ENCODE results near the gene RUFY4. TPM values are rescaled to one million over a fixed set of nuclear protein-coding genes. Genes with fewer than 3 reads are reported as not detected.

Gene RUFY4
- total and polyA plus RNA-seq, 2 donors (not counting 3 experiments of a cell fraction or from before 2014, with no cell fraction given): not detected

DNA sequence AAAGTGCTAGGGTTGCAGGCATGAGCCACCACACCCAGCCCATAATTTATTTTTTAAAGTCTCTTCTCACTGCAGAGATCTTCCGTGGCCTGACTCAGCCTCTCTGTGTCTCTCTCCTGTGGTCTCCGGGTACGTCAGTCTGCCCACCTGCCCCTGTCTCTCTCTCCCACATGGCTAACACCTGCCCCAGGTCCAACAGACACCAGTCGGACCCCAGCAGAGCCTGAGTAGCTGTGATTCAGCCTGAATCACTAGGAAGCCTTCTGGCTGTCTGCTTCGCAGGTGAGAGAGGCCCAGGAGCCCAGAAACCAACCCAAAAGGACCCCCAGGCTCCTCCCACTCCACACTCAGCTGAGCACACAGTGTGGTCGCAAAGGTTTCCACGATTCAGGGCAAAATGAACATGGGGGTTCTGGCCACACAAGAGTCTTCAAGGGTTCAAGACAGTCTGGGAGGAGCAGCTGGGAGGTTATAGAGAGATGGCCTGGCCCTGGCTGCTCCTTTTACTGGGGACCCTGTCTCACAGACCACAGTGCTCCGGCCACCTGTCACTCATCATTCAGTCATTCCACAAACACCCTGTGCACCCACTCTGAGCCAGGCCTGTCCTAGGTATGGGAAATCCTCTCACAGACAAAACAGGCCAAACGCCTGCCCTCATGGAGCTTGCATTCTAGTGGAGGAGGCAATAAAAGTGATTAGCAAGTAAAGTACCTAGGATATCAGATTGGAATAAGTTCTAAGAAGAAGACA lies 8.6 kb downstream of the RUFY4 start:
- Histone ChIP-seq H3K36me3 (ENCODE audit: control insufficient read depth in 2 of 2, extremely low read depth in 1 of 2, insufficient read depth in 2 of 2, low read length in 2 of 2) (no peaks in the 10 kb centered on the region), H3K27me3 (ENCODE audit: control insufficient read depth in 2 of 2, insufficient read depth in 2 of 2, low read length in 2 of 2) (no peaks in the 10 kb centered on the region), H3K9ac (replicated peaks; ENCODE audit: extremely low read depth, insufficient read depth, low read length) (no peak overlapping the region), H2AFZ (ENCODE audit: low read depth, low read length) (no peak overlapping the region), H3K4me1 (ENCODE audit: control insufficient read depth, extremely low read depth, insufficient read depth, low read length) (no peaks in the 10 kb centered on the region), H3K27ac (ENCODE audit: insufficient read depth, low read depth, low read length) (no peak overlapping the region), H3K9me1 (replicated peaks; ENCODE audit: control insufficient read depth, extremely low read depth, insufficient read depth, low read length) (no peaks in the 10 kb centered on the region), H3K4me2 (ENCODE audit: insufficient read depth, low read length) (no peak overlapping the region), H3K4me3 (replicated peaks in 1 of 3; ENCODE audit: insufficient read depth in 1 of 3, low read depth in 1 of 3, low read length in 3 of 3) (no peak overlapping the region), H4K20me1 (replicated peaks; ENCODE audit: control insufficient read depth, extremely low read depth, insufficient read depth, low read length) (no peaks in the 10 kb centered on the region), H3K79me2 (ENCODE audit: control insufficient read depth, insufficient read depth, low read length) (no peaks in the 10 kb centered on the region), H3K9me3 (replicated peaks; ENCODE audit: control insufficient read depth, insufficient read depth, low read length) (no peaks in the 10 kb centered on the region)
- dilution Hi-C loops (cut with MboI; ENCODE audit: extremely low pct_ligation_motif_present, low sequenced_read_pairs): no loop called here
- CTCF ChIA-PET: interaction anchor here (2.8 to 3.7 kb wide), 2 partner anchors 8 to 292 kb away, joined by 16 to 22 read pairs; partner anchors contain the start of gene RUFY4
- POLR2A ChIA-PET: no interaction called here
- BruUV-seq (replicated peaks): no TSS peak
- FAIRE-seq (no peak), DNase-seq (ENCODE audit: low read depth, low spot score) (no peak)
- intact Hi-C loops (cut with micrococcal nuclease): no loop called here
- TF ChIP-seq EZH2 (IDR thresholded peaks at IDR 0.05; ENCODE audit: borderline replicate concordance, low read depth, low read length, severe bottlenecking) (no peak), POLR2A (IDR thresholded peaks at IDR 0.05; ENCODE audit: low read depth, low read length) (no peak), FOS (IDR thresholded peaks at IDR 0.05; ENCODE audit: borderline replicate concordance, insufficient read depth, low read length) (no peak), GATA2 (IDR thresholded peaks at IDR 0.05; ENCODE audit: insufficient read depth, insufficient read length, low read depth, low read length) (no peak), POLR2AphosphoS5 (IDR thresholded peaks at IDR 0.05; ENCODE audit: insufficient read depth, low read depth, low read length) (no peak), JUN (IDR thresholded peaks at IDR 0.05; ENCODE audit: borderline replicate concordance, insufficient read depth, insufficient read length, low read depth) (no peak), MYC (IDR thresholded peaks at IDR 0.05; ENCODE audit: low read depth, low read length) (no peak)
- TF ChIP-seq, protein P1, sequence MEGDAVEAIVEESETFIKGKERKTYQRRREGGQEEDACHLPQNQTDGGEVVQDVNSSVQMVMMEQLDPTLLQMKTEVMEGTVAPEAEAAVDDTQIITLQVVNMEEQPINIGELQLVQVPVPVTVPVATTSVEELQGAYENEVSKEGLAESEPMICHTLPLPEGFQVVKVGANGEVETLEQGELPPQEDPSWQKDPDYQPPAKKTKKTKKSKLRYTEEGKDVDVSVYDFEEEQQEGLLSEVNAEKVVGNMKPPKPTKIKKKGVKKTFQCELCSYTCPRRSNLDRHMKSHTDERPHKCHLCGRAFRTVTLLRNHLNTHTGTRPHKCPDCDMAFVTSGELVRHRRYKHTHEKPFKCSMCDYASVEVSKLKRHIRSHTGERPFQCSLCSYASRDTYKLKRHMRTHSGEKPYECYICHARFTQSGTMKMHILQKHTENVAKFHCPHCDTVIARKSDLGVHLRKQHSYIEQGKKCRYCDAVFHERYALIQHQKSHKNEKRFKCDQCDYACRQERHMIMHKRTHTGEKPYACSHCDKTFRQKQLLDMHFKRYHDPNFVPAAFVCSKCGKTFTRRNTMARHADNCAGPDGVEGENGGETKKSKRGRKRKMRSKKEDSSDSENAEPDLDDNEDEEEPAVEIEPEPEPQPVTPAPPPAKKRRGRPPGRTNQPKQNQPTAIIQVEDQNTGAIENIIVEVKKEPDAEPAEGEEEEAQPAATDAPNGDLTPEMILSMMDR (IDR thresholded peaks at IDR 0.05; ENCODE audit: extremely low read depth in 1 of 2, insufficient read depth in 1 of 2, low read depth in 1 of 2, low read length in 2 of 2): no peak
- TF ChIP-seq, protein P2, sequence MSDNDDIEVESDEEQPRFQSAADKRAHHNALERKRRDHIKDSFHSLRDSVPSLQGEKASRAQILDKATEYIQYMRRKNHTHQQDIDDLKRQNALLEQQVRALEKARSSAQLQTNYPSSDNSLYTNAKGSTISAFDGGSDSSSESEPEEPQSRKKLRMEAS (IDR thresholded peaks at IDR 0.05; ENCODE audit: insufficient read depth, insufficient read length): no peak

All from endothelial cell of umbilical vein (primary cell).